D721Med (cell line): ENCODE measurements around the gene NPTN.

Experiments used
- DNase-seq: peaks from one replicate; pipeline ENCODE4 v3.0.0; 2011; ENCODE audit warnings: low spot score; ENCODE audit not compliant: insufficient read length
- FAIRE-seq: peaks from 2 replicates; lab custom pipeline; 2011; peaks lifted over from hg19 to GRCh38; lab: Jason Lieb, UNC
- CTCF ChIP-seq: IDR thresholded peaks from 2 replicates; pipeline ENCODE4 v1.5.1; 2012; ENCODE audit warnings: mild to moderate bottlenecking, control low read depth; ENCODE audit not compliant: insufficient read depth; ENCODE audit errors: missing control alignments

The NPTN gene

GRCh38 chr15:73633991-73634495, 854 bp upstream of the NPTN start:
- DNase-seq (no peak), FAIRE-seq (no peak)
- TF ChIP-seq CTCF = no peak

GRCh38 chr15:73632670-73633058, 525 bp downstream of the NPTN start:
- DNase-seq (no peak), FAIRE-seq (no peak)
- TF ChIP-seq CTCF = no peak

- DNase-seq = no peak
Measured at GRCh38 chr15:73631915-73632669, 1.1 kb downstream of the NPTN start.

GRCh38 chr15:73630921-73631362, 2.2 kb downstream of the NPTN start:
- DNase-seq (no peak), FAIRE-seq (no peak)
- no peak for TF ChIP-seq CTCF

More at GRCh38 chr15:73631915-73632669, 1.1 kb downstream of the NPTN start:
- FAIRE-seq = no peak
- no peak for TF ChIP-seq CTCF

GRCh38 chr15:73629798-73630429, 3.3 kb downstream of the NPTN start:
- DNase-seq = peak; percentile 21
- no peak for TF ChIP-seq CTCF
- FAIRE-seq = peak; percentile 44

GRCh38 chr15:73628976-73629797, 4.0 kb downstream of the NPTN start:
- TF ChIP-seq CTCF = no peak
- FAIRE-seq (no peak), DNase-seq (no peak)
